Breast epithelium (tissue), 4 donors: ENCODE results near the gene OR5C1. TPM values are rescaled to one million over a fixed set of nuclear protein-coding genes. Genes with fewer than 3 reads are reported as not detected.

ENCODE experiments used
- DNase-seq, 2 donors: peaks; one replicate each; pipeline ENCODE4 v3.0.0-alpha.2; 2019; ENCODE audit warnings: low spot score in 2 of 2
- H3K27ac ChIP-seq, 2 donors: fragments of 200-600 bp; sonication (generic) in 1 of 2; one replicate each; pipeline ENCODE4 v1.5.1; 2016 to 2019; ENCODE audit warnings: mild to moderate bottlenecking in 1 of 2
- H3K27me3 ChIP-seq, 2 donors: fragments of 200-600 bp; sonication (generic) in 1 of 2; one replicate each; pipeline versions ENCODE4 v1.5.1 to v1.6.0; 2017 to 2019; ENCODE audit warnings: control low read depth in 1 of 2, mild to moderate bottlenecking in 1 of 2
- H3K36me3 ChIP-seq: fragments of 200-600 bp; one replicate; pipeline ENCODE4 v1.5.1; 2019
- H3K4me1 ChIP-seq, 2 donors: fragments of 200-600 bp; sonication (generic); one replicate each; pipeline ENCODE4 v1.5.1; 2016 to 2019; ENCODE audit warnings: control low read depth in 1 of 2
- H3K4me3 ChIP-seq, 3 donors: fragments of 200-600 bp; sonication (generic); 1 replicate in 2 of 3; 2 replicates in 1 of 3; pipeline ENCODE4 v1.5.1; 2016 to 2019; ENCODE audit warnings: mild to moderate bottlenecking in 3 of 3, moderate library complexity in 2 of 3
- H3K9me3 ChIP-seq, 2 donors: fragments of 200-600 bp; sonication (generic) in 1 of 2; one replicate each; pipeline ENCODE4 v1.5.1; 2016 to 2019; ENCODE audit warnings: control low read depth in 1 of 2
- CTCF ChIP-seq, 3 donors: fragments of 450-650 bp; IDR thresholded peaks; one replicate each; pipeline ENCODE4 v1.5.1; 2016 to 2017; ENCODE audit warnings: antibody characterized with exemption in 3 of 3, mild to moderate bottlenecking in 3 of 3, moderate library complexity in 3 of 3
- POLR2A ChIP-seq: fragments of 450-650 bp; IDR thresholded peaks from one replicate; pipeline ENCODE4 v1.6.1; 2016; ENCODE audit warnings: antibody characterized with exemption, mild to moderate bottlenecking, moderate library complexity
- POLR2AphosphoS5 ChIP-seq, 3 donors: sonication (generic); formaldehyde crosslinking; IDR thresholded peaks; one replicate each; pipeline ENCODE4 v1.6.1; 2017; ENCODE audit warnings: antibody characterized with exemption in 3 of 3
- intact Hi-C: fragments of 100-400 bp; cut with DNase I; formaldehyde crosslinking; loops from one replicate; pipeline ENCODE4 v1.15.1; 2023; ENCODE audit warnings: low total_unique reads
- total RNA-seq, 3 donors: library from RNA; depleted of rRNA; stranded (reverse); fragments of >200 nt; gene quantifications; one replicate each; pipeline ENCODE4 v1.1.0, GENCODE V29; 2016

OR5C1 gene
- total RNA-seq, 3 donors from 2014 or later = not detected

DNA sequence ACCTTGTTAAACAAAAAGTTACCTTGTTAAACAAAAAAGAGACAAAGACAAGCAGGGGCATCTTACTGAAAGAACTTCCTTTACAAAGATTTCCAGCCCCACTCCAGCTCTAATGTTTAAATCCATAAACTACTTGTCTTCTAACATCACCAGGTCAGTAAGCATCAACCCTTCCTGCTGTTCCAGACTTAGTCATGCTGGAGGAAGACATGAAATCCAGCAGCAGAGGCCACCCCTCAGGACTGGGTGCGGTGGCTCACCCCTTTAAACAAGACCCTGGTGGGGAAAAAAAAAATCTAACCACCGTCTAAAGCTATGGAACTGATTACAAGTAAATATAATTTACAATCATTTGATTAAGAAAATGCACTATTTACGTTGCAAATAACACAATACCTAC is 30.6 kb downstream of the OR5C1 start:
- H3K4me1 ChIP-seq = no peaks in the 10 kb centered on the region
- H3K36me3 ChIP-seq = no peaks in the 10 kb centered on the region
- peak overlapping the region; percentile 22 to 63 for H3K27ac ChIP-seq
- no peaks in the 10 kb centered on the region for H3K9me3 ChIP-seq
- DNase-seq = no peak
- H3K4me3 ChIP-seq = no peak overlapping the region
- TF ChIP-seq POLR2A = no peak
- TF ChIP-seq CTCF (IDR thresholded peaks at IDR 0.05) = no peak
- no peak for TF ChIP-seq POLR2AphosphoS5 (IDR thresholded peaks at IDR 0.05)
- intact Hi-C loops = no loop called here
- no peaks in the 10 kb centered on the region for H3K27me3 ChIP-seq

DNA sequence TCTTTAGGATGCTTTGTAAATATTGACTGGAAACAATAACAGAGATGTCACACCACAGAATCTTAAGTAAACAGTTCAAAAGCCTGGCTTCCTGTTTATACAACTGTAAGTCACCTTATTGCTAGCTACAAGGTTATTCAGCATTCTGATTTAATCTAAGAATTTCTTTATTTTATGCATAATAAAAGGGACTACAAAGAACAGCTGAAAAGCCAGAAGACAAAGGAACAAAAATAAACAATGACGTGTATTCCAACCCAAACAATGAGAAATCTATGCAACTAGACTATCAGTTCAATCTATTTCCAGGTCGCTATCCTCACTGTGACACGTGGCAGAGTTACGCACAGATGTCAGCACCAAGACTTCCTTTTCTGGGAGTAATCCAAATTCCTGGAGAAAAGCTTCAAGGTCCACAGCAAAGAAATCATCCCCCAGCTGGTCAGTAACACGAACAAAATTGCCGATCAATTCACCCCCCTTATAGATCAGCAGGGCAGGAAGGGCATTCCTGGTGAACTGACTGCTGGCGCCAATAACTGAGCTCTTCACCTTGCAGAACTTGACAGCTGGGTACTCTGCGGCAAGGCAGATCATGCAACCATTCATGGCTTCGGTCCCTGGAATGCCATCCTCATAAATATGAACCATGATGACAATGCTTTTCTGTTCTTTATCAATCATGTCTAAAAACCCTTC is 31.2 kb downstream of the OR5C1 start:
- DNase-seq = no peak
- intact Hi-C loops = no loop called here

GRCh38 chr9:122820490-122820845 is 31.7 kb downstream of the OR5C1 start:
- intact Hi-C loops = no loop called here
- Histone ChIP-seq H3K27ac (peak overlapping the region; percentile 13 to 56), H3K27me3 (no peaks in the 10 kb centered on the region), H3K36me3 (no peaks in the 10 kb centered on the region), H3K4me1 (no peaks in the 10 kb centered on the region), H3K4me3 (no peak overlapping the region), H3K9me3 (no peaks in the 10 kb centered on the region)
- TF ChIP-seq CTCF (IDR thresholded peaks at IDR 0.05) (no peak), POLR2AphosphoS5 (IDR thresholded peaks at IDR 0.05) (no peak), POLR2A (no peak)
- DNase-seq = no peak

More for the DNA sequence above, 31.2 kb downstream of the OR5C1 start:
- no peaks in the 10 kb centered on the region for H3K4me1 ChIP-seq
- no peak overlapping the region for H3K4me3 ChIP-seq
- TF ChIP-seq POLR2AphosphoS5 (IDR thresholded peaks at IDR 0.05) = no peak
- no peak for TF ChIP-seq CTCF (IDR thresholded peaks at IDR 0.05)
- no peak for TF ChIP-seq POLR2A
- H3K27ac ChIP-seq = peak overlapping the region; percentile 13 to 63
- H3K9me3 ChIP-seq = no peaks in the 10 kb centered on the region
- H3K36me3 ChIP-seq = no peaks in the 10 kb centered on the region
- no peaks in the 10 kb centered on the region for H3K27me3 ChIP-seq

- H3K27ac ChIP-seq = peak overlapping the region in 1 of 2 donors; percentile 66
- TF ChIP-seq POLR2A (no peak), POLR2AphosphoS5 (IDR thresholded peaks at IDR 0.05) (peak in 2 of 3 donors; percentile 33 to 47)
- H3K36me3 ChIP-seq = no peaks in the 10 kb centered on the region
- no peak overlapping the region for H3K4me3 ChIP-seq
- no peaks in the 10 kb centered on the region for H3K9me3 ChIP-seq
- intact Hi-C loops = no loop called here
- DNase-seq = no peak
- H3K4me1 ChIP-seq = no peaks in the 10 kb centered on the region
- H3K27me3 ChIP-seq = no peaks in the 10 kb centered on the region
These were observed 32.7 kb downstream of the OR5C1 start for GRCh38 chr9:122821278-122821943.

GRCh38 chr9:122822056-122822455 is 33.3 kb downstream of the OR5C1 start:
- no peak for TF ChIP-seq POLR2A
- no peak for TF ChIP-seq CTCF (IDR thresholded peaks at IDR 0.05)
- TF ChIP-seq POLR2AphosphoS5 (IDR thresholded peaks at IDR 0.05) = no peak
- Histone ChIP-seq H3K27ac (peak overlapping the region in 1 of 2 donors; percentile 66), H3K4me3 (no peak overlapping the region), H3K4me1 (peaks cover 0 to 6% of the 10 kb centered on the region in 2 donors), H3K27me3 (no peaks in the 10 kb centered on the region), H3K36me3 (no peaks in the 10 kb centered on the region), H3K9me3 (no peaks in the 10 kb centered on the region)
- intact Hi-C loops = no loop called here
- no peak for DNase-seq
